Endothelial cell of umbilical vein (primary cell): Measurements from ENCODE around the gene LHX6. TPM values are rescaled to one million over a fixed set of nuclear protein-coding genes. Genes with fewer than 3 reads are reported as not detected.

Experiments used
- BruUV-seq: library from RNA; stranded (reverse); fragments of 400-500 nt; replicated peaks from 2 replicates; lab custom pipeline; 2021; lab: Mats Ljungman, UMichigan
- CTCF ChIA-PET: fragments of 300-600, 350-600 bp; sonication (Branson Sonifier 250); formaldehyde crosslinking; loops from one replicate; lab custom pipeline; 2021; ENCODE audit warnings: antibody characterized with exemption, inconsistent platforms; lab: Charles Lee
- POLR2A ChIA-PET: fragments of 300-600, 350-600 bp; sonication (Branson Sonifier 250); formaldehyde crosslinking; loops from one replicate; lab custom pipeline; 2021; ENCODE audit warnings: antibody characterized with exemption, inconsistent platforms; lab: Charles Lee
- DNase-seq: peaks from one replicate; pipeline ENCODE4 v3.0.0-alpha.2; 2011; ENCODE audit warnings: low read depth, low spot score
- FAIRE-seq: peaks from 2 replicates; lab custom pipeline; 2011; peaks lifted over from hg19 to GRCh38; lab: Jason Lieb, UNC
- H2AFZ ChIP-seq: 2 replicates; pipeline ENCODE4 v1.6.0; 2012; ENCODE audit warnings: low read depth, low read length, control low read depth, inconsistent platforms
- H3K27ac ChIP-seq: 2 replicates; pipeline ENCODE4 v1.5.1; 2011; ENCODE audit warnings: low read depth, mild to moderate bottlenecking, control low read depth, low read length, moderate library complexity; ENCODE audit not compliant: insufficient read depth
- H3K27me3 ChIP-seq, 2 experiments: 2 replicates each; pipeline versions ENCODE4 v1.6.0 to v1.6.1; 2011; ENCODE audit warnings: low read length in 2 of 2, mixed read lengths in 1 of 2; ENCODE audit not compliant: control insufficient read depth in 2 of 2, insufficient read depth in 2 of 2
- H3K36me3 ChIP-seq, 2 experiments: 2 replicates in 1 of 2; 3 replicates in 1 of 2; pipeline ENCODE4 v1.5.1; 2011; ENCODE audit warnings: low read length in 2 of 2, mild to moderate bottlenecking in 1 of 2, moderate library complexity in 1 of 2; ENCODE audit not compliant: control insufficient read depth in 2 of 2, insufficient read depth in 2 of 2; ENCODE audit errors: extremely low read depth in 1 of 2
- H3K4me1 ChIP-seq: 3 replicates; pipeline ENCODE4 v1.5.1; 2011; ENCODE audit warnings: mild to moderate bottlenecking, low read length; ENCODE audit not compliant: control insufficient read depth, insufficient read depth; ENCODE audit errors: extremely low read depth
- H3K4me2 ChIP-seq: 2 replicates; pipeline ENCODE4 v1.6.1; 2011; ENCODE audit warnings: low read length, control low read depth, mixed read lengths; ENCODE audit not compliant: insufficient read depth
- H3K4me3 ChIP-seq, 3 experiments: fragments of 200-600 bp in 1 of 3; sonication (generic), shearing (Covaris generic) in 1 of 3; replicated peaks in 1 of 3; 2 replicates each; pipeline ENCODE4 v1.5.1; 2011 to 2016; ENCODE audit warnings: control low read depth in 3 of 3, low read length in 3 of 3, mild to moderate bottlenecking in 2 of 3, inconsistent platforms in 1 of 3, low read depth in 1 of 3, moderate library complexity in 1 of 3; ENCODE audit not compliant: insufficient read depth in 1 of 3
- H3K79me2 ChIP-seq: 2 replicates; pipeline ENCODE4 v1.6.0; 2012; ENCODE audit warnings: low read length, inconsistent platforms; ENCODE audit not compliant: control insufficient read depth, insufficient read depth
- H3K9ac ChIP-seq: replicated peaks from 2 replicates; pipeline ENCODE3; 2011; ENCODE audit warnings: low read length, control low read depth; ENCODE audit not compliant: insufficient read depth; ENCODE audit errors: extremely low read depth
- H3K9me1 ChIP-seq: replicated peaks from 3 replicates; pipeline ENCODE4 v1.6.0; 2011; ENCODE audit warnings: mild to moderate bottlenecking, low read length; ENCODE audit not compliant: control insufficient read depth, insufficient read depth; ENCODE audit errors: extremely low read depth
- H3K9me3 ChIP-seq: replicated peaks from 2 replicates; pipeline ENCODE4 v1.5.1; 2012; ENCODE audit warnings: low read length, inconsistent platforms; ENCODE audit not compliant: control insufficient read depth, insufficient read depth
- H4K20me1 ChIP-seq: replicated peaks from 2 replicates; pipeline ENCODE3; 2011; ENCODE audit warnings: mild to moderate bottlenecking, low read length; ENCODE audit not compliant: control insufficient read depth, insufficient read depth; ENCODE audit errors: extremely low read depth
- EZH2 ChIP-seq: IDR thresholded peaks from 2 replicates; pipeline ENCODE4 v1.6.1; 2012; ENCODE audit warnings: borderline replicate concordance, low read depth, mild to moderate bottlenecking, moderate library complexity, low read length, inconsistent platforms; ENCODE audit not compliant: severe bottlenecking
- FOS ChIP-seq: IDR thresholded peaks from 2 replicates; pipeline ENCODE4 v1.6.1; 2011; ENCODE audit warnings: mild to moderate bottlenecking, low read length, moderate library complexity, borderline replicate concordance; ENCODE audit not compliant: insufficient read depth
- GATA2 ChIP-seq: IDR thresholded peaks from 2 replicates; pipeline ENCODE4 v1.7.0; 2011; ENCODE audit warnings: low read depth, mild to moderate bottlenecking, moderate library complexity, mixed read lengths, low read length; ENCODE audit not compliant: insufficient read length, insufficient read depth
- dilution Hi-C: fragments of 300-500 bp; cut with MboI; formaldehyde crosslinking; loops from one replicate; pipeline ENCODE4 v1.15.0; 2019; ENCODE audit warnings: low sequenced_read_pairs; ENCODE audit not compliant: extremely low pct_ligation_motif_present
- intact Hi-C: fragments of 100-400 bp; cut with micrococcal nuclease; formaldehyde crosslinking; loops from one replicate; pipeline ENCODE4 v1.10.0; 2022
- polyA plus RNA-seq, 4 experiments: library from polyadenylated mRNA; depleted of rRNA in 3 of 4; stranded (reverse) in 3 of 4; unstranded in 1 of 4; fragments of >200 nt; gene quantifications; 2 replicates each; pipeline versions ENCODE4 v1.2.1 to v1.2.3, GENCODE V29; 2011 to 2012; ENCODE audit warnings: missing spikeins in 1 of 4
- total RNA-seq: library from RNA; stranded (reverse); gene quantifications from 2 replicates; pipeline ENCODE4 v1.2.3, GENCODE V29; 2021
- TF ChIP-seq, protein P1 (sequence below), 2 donors: IDR thresholded peaks; 1 replicate in 1 of 2; 2 replicates in 1 of 2; pipeline ENCODE4 v1.5.1; 2011; ENCODE audit warnings: low read length in 2 of 2, mild to moderate bottlenecking in 2 of 2, moderate library complexity in 2 of 2, control low read depth in 1 of 2, inconsistent platforms in 1 of 2, low read depth in 1 of 2; ENCODE audit not compliant: insufficient read depth in 1 of 2; ENCODE audit errors: extremely low read depth in 1 of 2

The LHX6 gene
- total and polyA plus RNA-seq, 2 donors (not counting 3 experiments of a cell fraction or from before 2014, with no cell fraction given) = 2.4 to 18.4 TPM

DNA sequence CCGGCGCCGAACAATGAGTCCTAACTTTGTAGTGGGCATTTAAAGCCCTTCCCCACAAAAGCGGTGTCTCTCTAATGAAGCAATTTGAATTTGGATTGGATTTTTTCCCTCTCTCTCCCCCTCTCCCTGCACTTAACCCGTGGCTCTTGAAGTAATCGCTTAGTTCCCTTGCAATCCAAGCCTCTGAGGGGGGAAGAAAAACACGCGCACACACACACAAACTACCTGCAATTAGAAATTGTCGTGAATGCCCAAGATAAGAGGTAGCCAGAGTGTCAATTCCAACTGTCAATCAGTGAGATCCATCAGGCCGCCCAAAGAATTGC, 1.2 kb downstream of the LHX6 start:
- Histone ChIP-seq H3K9me3 (no peaks in the 10 kb centered on the region), H3K9me1 (no peaks in the 10 kb centered on the region), H3K36me3 (no peaks in the 10 kb centered on the region), H3K4me2 (peak overlapping the region; percentile 60), H4K20me1 (no peaks in the 10 kb centered on the region), H3K27ac (no peak overlapping the region), H3K4me3 (peak overlapping the region in 2 of 3 experiments; percentile 31 to 41), H3K4me1 (peaks cover 10% of the 10 kb centered on the region), H3K79me2 (no peaks in the 10 kb centered on the region), H2AFZ (no peak overlapping the region), H3K9ac (no peak overlapping the region), H3K27me3 (peaks cover 43 to 54% of the 10 kb centered on the region in 2 experiments)
- no TSS peak for BruUV-seq
- DNase-seq (no peak), FAIRE-seq (no peak)
- POLR2A ChIA-PET = no interaction called here
- CTCF ChIA-PET = interaction anchor here (2.1 kb wide), 1 partner anchor 123 kb away, joined by 15 read pairs; no protein-coding TSS in a partner anchor
- TF ChIP-seq FOS (no peak), EZH2 (no peak)
- dilution Hi-C loops = no loop called here
- intact Hi-C loops = loop anchor here (1.0 to 5.0 kb wide), 2 partner anchors 37 to 70 kb away; partner anchors contain the start of genes MORN5, MRRF, NDUFA8 and RBM18

DNA sequence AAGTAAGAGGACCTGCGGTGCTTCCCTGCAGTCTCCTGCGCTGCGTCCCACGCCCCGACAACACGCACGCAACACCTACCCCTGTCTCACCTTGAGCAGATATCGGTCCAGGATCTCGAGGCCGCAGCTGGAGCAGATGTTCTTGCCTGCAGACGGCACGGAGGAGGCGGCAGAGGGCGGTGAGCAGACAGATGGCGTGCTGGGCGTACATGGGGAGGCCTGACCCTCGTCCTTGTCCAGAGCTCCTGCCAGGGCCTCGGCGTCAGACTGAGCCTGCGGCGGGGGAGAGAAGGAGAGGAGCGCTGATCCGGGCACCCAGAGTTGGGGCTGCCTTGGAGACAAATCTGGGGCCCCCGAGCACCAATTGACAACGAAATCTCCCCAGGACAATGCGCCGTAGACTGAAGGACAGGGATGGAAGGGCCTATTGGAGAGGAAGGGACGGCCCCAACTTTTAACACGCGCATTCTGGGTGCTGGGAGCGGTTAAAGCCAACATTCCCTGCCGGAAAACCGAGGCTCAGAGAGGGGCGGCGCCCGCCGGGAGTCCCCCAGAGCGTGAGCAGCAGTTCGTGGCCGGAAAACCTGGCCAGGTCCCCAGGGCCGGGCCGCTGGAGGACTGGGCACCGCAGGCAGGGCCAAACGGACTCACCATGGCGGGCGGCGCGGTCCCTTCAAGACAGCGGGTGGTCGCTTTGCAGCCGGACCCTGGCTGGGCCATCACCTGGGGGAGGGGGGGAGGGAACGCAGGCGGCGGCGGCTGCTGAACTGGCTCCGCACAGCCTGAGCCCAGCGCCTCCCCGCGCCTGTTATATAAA, 1.8 kb downstream of the LHX6 start:
- no peak overlapping the region for H3K9ac ChIP-seq
- no peaks in the 10 kb centered on the region for H3K36me3 ChIP-seq
- intact Hi-C loops (loop anchor here (1.0 to 5.0 kb wide), 2 partner anchors 37 to 70 kb away; partner anchors contain the start of genes MORN5, MRRF, NDUFA8 and RBM18), dilution Hi-C loops (no loop called here)
- H3K79me2 ChIP-seq = no peaks in the 10 kb centered on the region
- FAIRE-seq = no peak
- peaks cover 43 to 54% of the 10 kb centered on the region in 2 experiments for H3K27me3 ChIP-seq
- no peak overlapping the region for H3K27ac ChIP-seq
- CTCF ChIA-PET = interaction anchor here (0.9 to 1.7 kb wide), 4 partner anchors 9 to 124 kb away, joined by 3 to 6 read pairs (median 4); no protein-coding TSS in a partner anchor
- no peak overlapping the region for H3K4me2 ChIP-seq
- H2AFZ ChIP-seq = no peak overlapping the region
- H4K20me1 ChIP-seq = no peaks in the 10 kb centered on the region
- POLR2A ChIA-PET = no interaction called here
- TF ChIP-seq, protein P1, sequence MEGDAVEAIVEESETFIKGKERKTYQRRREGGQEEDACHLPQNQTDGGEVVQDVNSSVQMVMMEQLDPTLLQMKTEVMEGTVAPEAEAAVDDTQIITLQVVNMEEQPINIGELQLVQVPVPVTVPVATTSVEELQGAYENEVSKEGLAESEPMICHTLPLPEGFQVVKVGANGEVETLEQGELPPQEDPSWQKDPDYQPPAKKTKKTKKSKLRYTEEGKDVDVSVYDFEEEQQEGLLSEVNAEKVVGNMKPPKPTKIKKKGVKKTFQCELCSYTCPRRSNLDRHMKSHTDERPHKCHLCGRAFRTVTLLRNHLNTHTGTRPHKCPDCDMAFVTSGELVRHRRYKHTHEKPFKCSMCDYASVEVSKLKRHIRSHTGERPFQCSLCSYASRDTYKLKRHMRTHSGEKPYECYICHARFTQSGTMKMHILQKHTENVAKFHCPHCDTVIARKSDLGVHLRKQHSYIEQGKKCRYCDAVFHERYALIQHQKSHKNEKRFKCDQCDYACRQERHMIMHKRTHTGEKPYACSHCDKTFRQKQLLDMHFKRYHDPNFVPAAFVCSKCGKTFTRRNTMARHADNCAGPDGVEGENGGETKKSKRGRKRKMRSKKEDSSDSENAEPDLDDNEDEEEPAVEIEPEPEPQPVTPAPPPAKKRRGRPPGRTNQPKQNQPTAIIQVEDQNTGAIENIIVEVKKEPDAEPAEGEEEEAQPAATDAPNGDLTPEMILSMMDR (IDR thresholded peaks at IDR 0.05; ENCODE audit: extremely low read depth in 1 of 2, insufficient read depth in 1 of 2, low read depth in 1 of 2, low read length in 2 of 2) = peak in 1 of 2 donors; percentile 13
- TF ChIP-seq EZH2 (peak; percentile 22), GATA2 (no peak)
- DNase-seq = peak; percentile 19
- H3K9me1 ChIP-seq = no peaks in the 10 kb centered on the region
- H3K9me3 ChIP-seq = no peaks in the 10 kb centered on the region
- BruUV-seq = no TSS peak
- peak overlapping the region in 2 of 3 experiments; percentile 31 to 41 for H3K4me3 ChIP-seq
- peaks cover 10% of the 10 kb centered on the region for H3K4me1 ChIP-seq
